ENCODE data around the gene CASP10. TPM values are rescaled to one million over a fixed set of nuclear protein-coding genes. Genes with fewer than 3 reads are reported as not detected.

The CASP10 gene
- total RNA-seq, 1 donor from 2014 or later = 2.6 TPM

GRCh38 chr2:201205515-201205849 lies 22.5 kb downstream of the CASP10 start:
- DNase-seq (ENCODE audit: low read depth) (no peak), FAIRE-seq (no peak)
- Histone ChIP-seq H3K4me3 (ENCODE audit: low read depth, low read length) (no peak overlapping the region), H3K27me3 (ENCODE audit: control insufficient read depth, insufficient read depth, low read length) (no peaks in the 10 kb centered on the region), H3K36me3 (ENCODE audit: control insufficient read depth, insufficient read depth, low read length) (peaks cover 2% of the 10 kb centered on the region)
- TF ChIP-seq CTCF (IDR thresholded peaks at IDR 0.05; ENCODE audit: insufficient read depth, low read length, severe bottlenecking) = no peak

- TF ChIP-seq CTCF (IDR thresholded peaks at IDR 0.05; ENCODE audit: insufficient read depth, low read length, severe bottlenecking) = no peak
- FAIRE-seq = no peak
- no peaks in the 10 kb centered on the region for H3K27me3 ChIP-seq (ENCODE audit: control insufficient read depth, insufficient read depth, low read length)
- no peak overlapping the region for H3K4me3 ChIP-seq (ENCODE audit: low read depth, low read length)
- H3K36me3 ChIP-seq (ENCODE audit: control insufficient read depth, insufficient read depth, low read length) = peaks cover 1% of the 10 kb centered on the region
- DNase-seq (ENCODE audit: low read depth) = no peak
Measured at GRCh38 chr2:201208563-201209252, 25.8 kb downstream of the CASP10 start.

- no peak for FAIRE-seq
- TF ChIP-seq CTCF (IDR thresholded peaks at IDR 0.05; ENCODE audit: insufficient read depth, low read length, severe bottlenecking) = no peak
- Histone ChIP-seq H3K27me3 (ENCODE audit: control insufficient read depth, insufficient read depth, low read length) (no peaks in the 10 kb centered on the region), H3K36me3 (ENCODE audit: control insufficient read depth, insufficient read depth, low read length) (peaks cover 1% of the 10 kb centered on the region), H3K4me3 (ENCODE audit: low read depth, low read length) (no peak overlapping the region)
- no peak for DNase-seq (ENCODE audit: low read depth)
Measured at GRCh38 chr2:201215963-201216362, 33.0 kb downstream of the CASP10 start.

- no peaks in the 10 kb centered on the region for H3K27me3 ChIP-seq (ENCODE audit: control insufficient read depth, insufficient read depth, low read length)
- H3K4me3 ChIP-seq (ENCODE audit: low read depth, low read length) = no peak overlapping the region
- FAIRE-seq (no peak), DNase-seq (ENCODE audit: low read depth) (no peak)
- peaks cover 1% of the 10 kb centered on the region for H3K36me3 ChIP-seq (ENCODE audit: control insufficient read depth, insufficient read depth, low read length)
- TF ChIP-seq CTCF (IDR thresholded peaks at IDR 0.05; ENCODE audit: insufficient read depth, low read length, severe bottlenecking) = no peak
Measured at GRCh38 chr2:201216918-201217317, 34.0 kb downstream of the CASP10 start.

- Histone ChIP-seq H3K36me3 (ENCODE audit: control insufficient read depth, insufficient read depth, low read length) (peaks cover 1% of the 10 kb centered on the region), H3K4me3 (ENCODE audit: low read depth, low read length) (no peak overlapping the region), H3K27me3 (ENCODE audit: control insufficient read depth, insufficient read depth, low read length) (no peaks in the 10 kb centered on the region)
- DNase-seq (ENCODE audit: low read depth) = peak; percentile 76
- FAIRE-seq = no peak
- no peak for TF ChIP-seq CTCF (IDR thresholded peaks at IDR 0.05; ENCODE audit: insufficient read depth, low read length, severe bottlenecking)
Measured at GRCh38 chr2:201218780-201219179, 35.8 kb downstream of the CASP10 start.
